ENCODE measurements around the gene TSHZ2. TPM values are rescaled to one million over a fixed set of nuclear protein-coding genes. Genes with fewer than 3 reads are reported as not detected.

Gene TSHZ2
- total RNA-seq, 4 donors from 2014 or later = 4.0 to 57.8 (median 10.3) TPM

- no peak for TF ChIP-seq CTCF (IDR thresholded peaks at IDR 0.05)
- no peak for TF ChIP-seq POLR2A (IDR thresholded peaks at IDR 0.05)
- Histone ChIP-seq H3K36me3 (no peaks in the 10 kb centered on the region), H3K27me3 (no peaks in the 10 kb centered on the region), H3K4me3 (no peak overlapping the region), H3K27ac (no peak overlapping the region), H3K4me1 (no peaks in the 10 kb centered on the region), H3K9me3 (peaks cover 0 to 3% (median 0%) of the 10 kb centered on the region in 4 donors)
- no peak for DNase-seq
Observed at GRCh38 chr20:53510704-53511103, 538.5 kb downstream of the TSHZ2 start.

- DNase-seq = no peak
- Histone ChIP-seq H3K36me3 (no peaks in the 10 kb centered on the region), H3K27ac (no peak overlapping the region), H3K9me3 (peaks cover 0 to 3% (median 0%) of the 10 kb centered on the region in 4 donors), H3K4me1 (no peaks in the 10 kb centered on the region), H3K27me3 (no peaks in the 10 kb centered on the region), H3K4me3 (no peak overlapping the region)
- TF ChIP-seq CTCF (IDR thresholded peaks at IDR 0.05) (no peak), POLR2A (IDR thresholded peaks at IDR 0.05) (no peak)
Observed at GRCh38 chr20:53512076-53512475, 539.9 kb downstream of the TSHZ2 start.

GRCh38 chr20:53513168-53513488 is 541.0 kb downstream of the TSHZ2 start:
- Histone ChIP-seq H3K27me3 (no peaks in the 10 kb centered on the region), H3K4me3 (no peak overlapping the region), H3K27ac (no peak overlapping the region), H3K9me3 (peaks cover 0 to 3% (median 0%) of the 10 kb centered on the region in 4 donors), H3K4me1 (no peaks in the 10 kb centered on the region), H3K36me3 (no peaks in the 10 kb centered on the region)
- no peak for DNase-seq
- TF ChIP-seq CTCF (IDR thresholded peaks at IDR 0.05) = no peak
- no peak for TF ChIP-seq POLR2A (IDR thresholded peaks at IDR 0.05)

GRCh38 chr20:53513489-53514298 is 541.5 kb downstream of the TSHZ2 start:
- no peak for DNase-seq

GRCh38 chr20:53515749-53516148 is 543.6 kb downstream of the TSHZ2 start:
- Histone ChIP-seq H3K27ac (no peak overlapping the region), H3K4me3 (no peak overlapping the region), H3K4me1 (no peaks in the 10 kb centered on the region), H3K9me3 (no peaks in the 10 kb centered on the region), H3K27me3 (no peaks in the 10 kb centered on the region), H3K36me3 (no peaks in the 10 kb centered on the region)
- TF ChIP-seq POLR2A (IDR thresholded peaks at IDR 0.05) = no peak
- TF ChIP-seq CTCF (IDR thresholded peaks at IDR 0.05) = no peak
- no peak for DNase-seq

More at GRCh38 chr20:53513489-53514298, 541.5 kb downstream of the TSHZ2 start:
- H3K9me3 ChIP-seq = peaks cover 0 to 3% (median 0%) of the 10 kb centered on the region in 4 donors
- H3K27ac ChIP-seq = peak overlapping the region in 1 of 4 donors; percentile 8
- TF ChIP-seq CTCF (IDR thresholded peaks at IDR 0.05) (no peak), POLR2A (IDR thresholded peaks at IDR 0.05) (no peak)
- no peak overlapping the region for H3K4me3 ChIP-seq
- no peaks in the 10 kb centered on the region for H3K27me3 ChIP-seq
- no peaks in the 10 kb centered on the region for H3K4me1 ChIP-seq
- no peaks in the 10 kb centered on the region for H3K36me3 ChIP-seq
